Adrenal gland (tissue), 12 donors: Measurements from ENCODE around the gene SETD9. TPM values are rescaled to one million over a fixed set of nuclear protein-coding genes. Genes with fewer than 3 reads are reported as not detected.

Source experiments
- DNase-seq, 7 donors: peaks; one replicate each; pipeline ENCODE4 v3.0.0-alpha.2; 2019 to 2020
- H3K27ac ChIP-seq, 5 donors: fragments of 200-600 bp; sonication (generic) in 4 of 5; 1 replicate in 3 of 5; 2 replicates in 2 of 5; pipeline versions ENCODE4 v1.5.1 to v1.8.0; 2016 to 2020; ENCODE audit warnings: mild to moderate bottlenecking in 1 of 5
- H3K27me3 ChIP-seq: fragments of 200-600 bp; 2 replicates; pipeline ENCODE4 v1.8.0; 2021
- H3K36me3 ChIP-seq, 2 donors: fragments of 200-600 bp; replicated peaks in 1 of 2; 1 replicate in 1 of 2; 2 replicates in 1 of 2; pipeline versions ENCODE4 v1.5.1 to v1.8.0; 2018 to 2022
- H3K4me1 ChIP-seq, 2 donors: fragments of 200-600 bp; replicated peaks in 1 of 2; 1 replicate in 1 of 2; 2 replicates in 1 of 2; pipeline versions ENCODE4 v1.5.1 to v1.8.0; 2018 to 2021
- H3K4me3 ChIP-seq, 4 donors: fragments of 200-600 bp; sonication (generic) in 3 of 4; one replicate each; pipeline ENCODE4 v1.5.1; 2016 to 2018
- H3K9me3 ChIP-seq, 3 donors: fragments of 200-600 bp; sonication (generic) in 1 of 3; replicated peaks in 1 of 3; 1 replicate in 2 of 3; 2 replicates in 1 of 3; pipeline versions ENCODE4 v1.5.1 to v1.8.0; 2016 to 2021
- CTCF ChIP-seq, 6 experiments: fragments of 450-650 bp in 4 of 6; fragments of 200-600 bp in 2 of 6; sonication (generic) in 1 of 6; IDR thresholded peaks; 1 replicate in 5 of 6; 2 replicates in 1 of 6; pipeline versions ENCODE4 v1.5.1 to v1.8.0; 2016 to 2021; ENCODE audit warnings: antibody characterized with exemption in 6 of 6, mild to moderate bottlenecking in 2 of 6, moderate library complexity in 1 of 6
- POLR2A ChIP-seq, 2 donors: fragments of 450-650 bp; IDR thresholded peaks; one replicate each; pipeline ENCODE4 v1.6.1; 2017; ENCODE audit warnings: antibody characterized with exemption in 2 of 2, mild to moderate bottlenecking in 2 of 2, moderate library complexity in 1 of 2
- WGBS, 4 donors: extraction: QIAGEN DNeasy Blood & Tissue Kit in 2 of 4; methylation state at CpG; one replicate each; pipeline versions ENCODE4 v1.1.5 to v1.1.7; 2013 to 2017; 5-methylcytosine and 5-hydroxymethylcytosine counted together
- intact Hi-C, 2 donors: fragments of 100-400 bp; cut with DNase I; formaldehyde crosslinking; loops; one replicate each; pipeline versions ENCODE4 v1.14.1 to v1.15.0; 2022 to 2023
- polyA plus RNA-seq, 3 donors: library from polyadenylated mRNA; stranded (reverse); fragments of 200-250 nt in 2 of 3; fragments of 350-450 nt in 1 of 3; fragmentation: Illumina TruSeq in 1 of 3; extraction: RNeasy Lipid Tissue Mini Kit (QIAGEN cat#74804) in 1 of 3; gene quantifications; one replicate each; pipeline ENCODE4 v1.2.3, GENCODE V29; 2013 to 2014
- total RNA-seq, 9 donors: library from RNA; depleted of rRNA in 4 of 9; stranded (reverse); fragments of >200 nt in 4 of 9; fragments of 120-200 nt in 1 of 9; fragmentation: NEBNext Ultra II Directional in 1 of 9; extraction: Animal tissue kit (Norgen Biotek cat#: 25700) in 1 of 9; gene quantifications; one replicate each; pipeline versions ENCODE4 v1.1.0 to v1.2.4, GENCODE V29; 2013 to 2023
- donor health status: healthy with polysubstance abuse.
- donor health status: Bipolar disorder and iron deficiency.
- donor health status: DM: yes; HTN: yes; CAD: no.
- donor health status: DM: no; HTN: no; CAD: no.
- donor health status: DM: no; HTN: no; CAD: no.
- donor health status: DM: yes; HTN: yes; CAD: no.

Gene SETD9
- total and polyA plus RNA-seq, 12 donors: 3.5 to 21.0 (median 10.1) TPM; not detected in 1

GRCh38 chr5:56914678-56915077 lies 5.3 kb downstream of the SETD9 start:
- intact Hi-C loops: no loop called here
- no peaks in the 10 kb centered on the region for H3K9me3 ChIP-seq
- DNase-seq: no peak
- no peaks in the 10 kb centered on the region for H3K27me3 ChIP-seq
- no peak for TF ChIP-seq POLR2A (IDR thresholded peaks at IDR 0.05)
- no peak for TF ChIP-seq CTCF (IDR thresholded peaks at IDR 0.05)
- no peaks in the 10 kb centered on the region for H3K36me3 ChIP-seq
- no peak overlapping the region for H3K4me3 ChIP-seq
- H3K4me1 ChIP-seq: peaks cover 0 to 6% of the 10 kb centered on the region in 2 donors
- WGBS, 4 donors: 78 to 91% (median 86%) methylated on average over 2 of the region's 2 CpGs
- no peak overlapping the region for H3K27ac ChIP-seq

- no peak overlapping the region for H3K27ac ChIP-seq
- no peaks in the 10 kb centered on the region for H3K27me3 ChIP-seq
- H3K36me3 ChIP-seq: peaks cover 0 to 7% of the 10 kb centered on the region in 2 donors
- 68 to 77% (median 72%) methylated on average over 2 of the region's 2 CpGs for WGBS, 4 donors
- no peaks in the 10 kb centered on the region for H3K9me3 ChIP-seq
- no peak for DNase-seq
- intact Hi-C loops: no loop called here
- H3K4me3 ChIP-seq: no peak overlapping the region
- H3K4me1 ChIP-seq: no peaks in the 10 kb centered on the region
- TF ChIP-seq CTCF (IDR thresholded peaks at IDR 0.05) (no peak), POLR2A (IDR thresholded peaks at IDR 0.05) (no peak)
Measured at GRCh38 chr5:56917534-56917933, 8.1 kb downstream of the SETD9 start.

- Histone ChIP-seq H3K27me3 (no peaks in the 10 kb centered on the region), H3K27ac (no peak overlapping the region), H3K36me3 (peaks cover 0 to 12% of the 10 kb centered on the region in 2 donors), H3K9me3 (no peaks in the 10 kb centered on the region), H3K4me1 (no peaks in the 10 kb centered on the region), H3K4me3 (no peak overlapping the region)
- no peak for TF ChIP-seq CTCF (IDR thresholded peaks at IDR 0.05)
- TF ChIP-seq POLR2A (IDR thresholded peaks at IDR 0.05): no peak
- no peak for DNase-seq
- 83 to 90% (median 88%) methylated on average over 2 of the region's 2 CpGs for WGBS, 4 donors
- intact Hi-C loops: no loop called here
Measured at GRCh38 chr5:56918054-56918453, 8.7 kb downstream of the SETD9 start.

- TF ChIP-seq CTCF (IDR thresholded peaks at IDR 0.05) (no peak), POLR2A (IDR thresholded peaks at IDR 0.05) (no peak)
- H3K27ac ChIP-seq: no peak overlapping the region
- H3K9me3 ChIP-seq: no peaks in the 10 kb centered on the region
- peaks cover 0 to 29% of the 10 kb centered on the region in 2 donors for H3K36me3 ChIP-seq
- intact Hi-C loops: no loop called here
- no peaks in the 10 kb centered on the region for H3K4me1 ChIP-seq
- no peaks in the 10 kb centered on the region for H3K27me3 ChIP-seq
- no peak for DNase-seq
- H3K4me3 ChIP-seq: no peak overlapping the region
- whole genome bisulfite sequencing, 4 donors: 83 to 90% (median 88%) methylated on average over 1 of the region's 1 CpG
Measured at GRCh38 chr5:56919942-56920662, 10.7 kb downstream of the SETD9 start.
